Astrocyte of the cerebellum (primary cell): ENCODE measurements around the gene TMEM163.

Experiments
- DNase-seq: peaks from one replicate; pipeline ENCODE4 v3.0.0-alpha.2; 2011; ENCODE audit warnings: low read depth
- H3K4me3 ChIP-seq: 2 replicates; pipeline ENCODE4 v1.5.1; 2011; ENCODE audit warnings: mild to moderate bottlenecking, low read depth, low read length, moderate library complexity
- in situ Hi-C: cut with HindIII; loops from 2 replicates; pipeline ENCODE4 v1.10.0; 2017; ENCODE audit warnings: low sequenced_read_pairs
- TF ChIP-seq, protein P1 (sequence below): IDR thresholded peaks from 2 replicates; pipeline ENCODE4 v1.5.1; 2012; ENCODE audit warnings: low read length, low read depth, moderate library complexity, mild to moderate bottlenecking; ENCODE audit errors: missing control alignments

The TMEM163 gene

DNA sequence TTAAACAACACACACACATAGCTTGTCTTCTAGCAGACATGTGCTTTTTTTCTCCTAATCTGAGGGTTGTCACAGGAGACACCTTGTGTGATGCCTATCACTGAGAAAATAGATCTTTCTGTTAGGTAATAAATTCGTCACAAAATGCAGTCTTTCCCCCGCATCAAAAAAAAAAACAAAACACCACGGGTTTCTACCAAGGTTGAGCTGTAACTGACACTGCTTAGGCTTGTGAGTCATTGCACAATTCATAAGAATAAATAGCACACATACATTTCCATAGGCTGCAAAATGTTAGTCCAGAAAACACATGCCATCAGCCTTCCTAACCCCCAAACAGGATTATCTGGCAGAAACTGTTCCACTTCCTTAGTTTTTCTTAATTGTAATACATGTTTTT is 6.5 kb downstream of the TMEM163 start:
- DNase-seq: no peak
- TF ChIP-seq, protein P1, sequence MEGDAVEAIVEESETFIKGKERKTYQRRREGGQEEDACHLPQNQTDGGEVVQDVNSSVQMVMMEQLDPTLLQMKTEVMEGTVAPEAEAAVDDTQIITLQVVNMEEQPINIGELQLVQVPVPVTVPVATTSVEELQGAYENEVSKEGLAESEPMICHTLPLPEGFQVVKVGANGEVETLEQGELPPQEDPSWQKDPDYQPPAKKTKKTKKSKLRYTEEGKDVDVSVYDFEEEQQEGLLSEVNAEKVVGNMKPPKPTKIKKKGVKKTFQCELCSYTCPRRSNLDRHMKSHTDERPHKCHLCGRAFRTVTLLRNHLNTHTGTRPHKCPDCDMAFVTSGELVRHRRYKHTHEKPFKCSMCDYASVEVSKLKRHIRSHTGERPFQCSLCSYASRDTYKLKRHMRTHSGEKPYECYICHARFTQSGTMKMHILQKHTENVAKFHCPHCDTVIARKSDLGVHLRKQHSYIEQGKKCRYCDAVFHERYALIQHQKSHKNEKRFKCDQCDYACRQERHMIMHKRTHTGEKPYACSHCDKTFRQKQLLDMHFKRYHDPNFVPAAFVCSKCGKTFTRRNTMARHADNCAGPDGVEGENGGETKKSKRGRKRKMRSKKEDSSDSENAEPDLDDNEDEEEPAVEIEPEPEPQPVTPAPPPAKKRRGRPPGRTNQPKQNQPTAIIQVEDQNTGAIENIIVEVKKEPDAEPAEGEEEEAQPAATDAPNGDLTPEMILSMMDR: no peak
- H3K4me3 ChIP-seq: no peak overlapping the region
- in situ Hi-C loops: no loop called here

DNA sequence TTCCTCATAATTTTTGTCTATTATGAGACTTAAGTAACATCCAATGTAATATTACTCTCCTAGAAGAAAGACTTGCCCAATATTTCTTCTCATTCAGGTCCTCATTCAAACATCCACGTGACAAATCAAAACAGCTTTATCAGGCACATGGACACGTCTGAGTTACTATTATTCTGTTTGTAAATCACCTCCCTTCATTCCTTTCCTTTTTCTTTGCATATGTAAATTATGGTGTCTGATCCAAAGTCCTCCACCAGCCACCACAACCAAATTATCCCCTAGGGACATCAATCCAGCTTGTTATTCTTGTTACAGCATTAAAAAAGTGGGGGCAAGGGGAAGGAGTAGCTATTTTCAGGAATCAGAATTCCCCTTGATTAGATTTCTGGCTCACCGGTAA is 7.1 kb downstream of the TMEM163 start:
- in situ Hi-C loops: no loop called here
- no peak overlapping the region for H3K4me3 ChIP-seq
- TF ChIP-seq, protein P1: no peak
- no peak for DNase-seq

DNA sequence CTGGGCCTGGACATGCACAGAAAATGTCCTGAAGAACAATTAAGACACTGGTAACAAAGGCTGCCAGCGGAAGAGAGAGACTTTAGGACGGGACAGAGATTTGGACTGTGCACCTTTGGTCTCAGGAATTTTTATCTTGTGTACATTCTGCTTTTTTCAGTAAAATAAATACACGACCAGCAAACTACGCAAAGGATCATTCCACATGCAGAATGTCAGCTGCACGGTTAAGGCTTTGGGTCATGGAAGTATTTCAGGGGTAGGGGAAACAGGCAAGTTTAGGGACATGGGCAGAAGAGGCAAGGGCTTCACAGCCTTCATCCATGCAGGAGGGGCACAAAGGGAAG is 11.5 kb downstream of the TMEM163 start:
- TF ChIP-seq, protein P1: no peak
- H3K4me3 ChIP-seq: no peak overlapping the region
- DNase-seq: no peak
- in situ Hi-C loops: no loop called here

DNA sequence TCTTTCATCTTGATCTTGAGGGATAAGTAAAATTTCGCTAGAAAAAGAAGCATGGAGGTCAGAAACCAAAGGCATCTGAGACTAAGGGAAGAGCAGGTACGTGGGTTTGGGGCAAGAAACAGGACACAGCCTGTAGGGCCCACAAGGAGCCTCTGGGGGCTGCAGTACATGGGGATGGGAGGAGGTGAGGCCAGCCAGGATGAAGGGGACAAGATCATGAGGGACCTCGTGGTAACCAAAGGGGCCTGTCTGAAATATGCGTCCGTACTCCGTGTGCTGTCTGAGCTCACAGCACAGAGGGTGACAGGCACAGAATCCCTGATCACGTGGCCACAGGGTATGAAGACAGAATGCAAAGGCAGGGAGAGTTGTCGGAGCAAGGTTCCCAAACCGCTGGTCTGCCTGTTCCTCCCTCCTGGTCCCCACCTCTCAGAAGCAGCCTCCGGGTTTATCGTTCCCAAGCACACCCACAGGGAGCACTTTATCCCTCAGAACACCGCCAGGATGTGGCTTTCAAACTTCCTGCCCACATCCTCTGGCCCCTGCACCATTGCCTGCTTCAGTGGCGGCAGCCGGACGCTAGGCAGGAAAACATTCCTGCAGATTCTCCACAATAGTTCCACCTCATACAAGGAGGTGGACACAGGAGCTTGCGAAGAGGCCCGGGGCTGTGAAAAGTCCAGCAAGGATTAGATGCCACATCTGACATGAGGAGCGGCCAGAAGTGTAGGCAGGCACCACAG is 12.0 kb downstream of the TMEM163 start:
- in situ Hi-C loops: no loop called here
- DNase-seq: no peak
- H3K4me3 ChIP-seq: no peak overlapping the region
- TF ChIP-seq, protein P1: no peak

DNA sequence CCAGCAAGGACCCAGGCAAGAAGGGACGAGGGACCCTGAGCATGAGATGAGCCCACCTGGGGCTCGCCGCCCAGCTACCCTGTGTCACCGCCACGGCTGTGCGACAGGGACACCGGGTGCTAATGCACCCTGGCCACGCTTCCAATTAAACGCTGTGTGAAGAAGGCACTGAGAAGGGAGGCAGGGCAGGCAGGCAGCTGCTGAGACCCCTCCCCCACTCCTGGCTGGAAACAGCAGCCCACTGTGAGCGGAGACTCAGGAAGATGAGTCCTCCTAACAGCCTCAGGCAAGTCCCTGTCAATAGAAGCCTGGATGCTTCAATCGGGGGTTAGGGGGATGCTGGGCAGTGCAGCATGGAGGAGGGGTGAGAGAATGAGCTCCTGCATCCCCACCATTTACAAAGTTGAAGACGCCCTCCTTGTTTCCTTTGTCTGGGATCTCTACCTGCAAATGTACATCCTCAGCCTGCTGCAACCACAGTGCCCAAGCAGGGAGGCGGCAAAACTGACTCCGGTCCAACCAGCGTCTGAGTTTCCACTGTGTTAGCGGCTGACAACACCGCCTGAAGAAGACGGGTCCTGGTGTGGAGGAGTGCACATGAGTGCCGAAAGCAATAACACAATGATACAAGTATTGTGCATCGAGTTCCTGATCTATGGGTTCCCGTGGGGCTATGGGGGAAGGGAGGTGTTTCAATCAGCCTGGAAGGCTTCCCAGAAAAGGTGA is 12.8 kb downstream of the TMEM163 start:
- no peak overlapping the region for H3K4me3 ChIP-seq
- TF ChIP-seq, protein P1: no peak
- in situ Hi-C loops: no loop called here

DNA sequence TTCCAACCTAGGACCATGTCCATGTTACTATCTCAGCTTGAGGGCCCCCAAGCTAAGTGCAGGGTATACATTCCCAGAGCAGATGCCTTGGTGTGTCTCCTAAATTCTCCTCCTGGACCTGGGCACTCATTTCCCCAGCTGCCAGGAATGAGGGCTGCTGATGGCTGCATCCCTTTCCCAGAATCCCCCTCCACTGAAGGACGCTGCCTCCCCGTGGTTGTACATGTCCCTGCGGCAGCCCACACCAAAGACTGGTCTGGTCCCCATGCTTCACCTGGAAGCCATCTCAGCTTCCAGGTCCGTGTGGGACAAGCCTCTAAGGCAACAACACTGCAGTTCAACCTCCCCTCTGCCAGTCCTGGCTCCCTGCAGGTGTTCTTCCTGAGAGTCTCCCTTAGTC is 14.6 kb downstream of the TMEM163 start:
- TF ChIP-seq, protein P1: no peak
- H3K4me3 ChIP-seq: no peak overlapping the region
- no peak for DNase-seq
- in situ Hi-C loops: no loop called here

More for the DNA sequence above, 12.8 kb downstream of the TMEM163 start:
- no peak for DNase-seq
